Keratinocyte (primary cell): Measurements from ENCODE around the gene CD109. TPM values are rescaled to one million over a fixed set of nuclear protein-coding genes. Genes with fewer than 3 reads are reported as not detected.

Experiments
- DNase-seq: peaks from one replicate; pipeline ENCODE4 v3.0.0-alpha.2; 2011; ENCODE audit warnings: low read depth, missing footprints, low spot score
- FAIRE-seq: peaks from 2 replicates; lab custom pipeline; 2011; peaks lifted over from hg19 to GRCh38; lab: Jason Lieb, UNC
- H2AFZ ChIP-seq: 2 replicates; pipeline ENCODE4 v1.6.0; 2012; ENCODE audit warnings: low read length, control low read depth, inconsistent platforms; ENCODE audit not compliant: control insufficient read depth
- H3K27ac ChIP-seq: 2 replicates; pipeline ENCODE4 v1.5.1; 2011; ENCODE audit warnings: low read length; ENCODE audit not compliant: control insufficient read depth, insufficient read depth
- H3K27me3 ChIP-seq: 3 replicates; pipeline ENCODE4 v1.6.0; 2011; ENCODE audit warnings: low read length; ENCODE audit not compliant: control insufficient read depth, insufficient read depth; ENCODE audit errors: extremely low read depth
- H3K36me3 ChIP-seq, 2 experiments: 2 replicates in 1 of 2; 3 replicates in 1 of 2; pipeline ENCODE4 v1.5.1; 2011; ENCODE audit warnings: low read length in 2 of 2, mild to moderate bottlenecking in 1 of 2; ENCODE audit not compliant: control insufficient read depth in 2 of 2, insufficient read depth in 2 of 2; ENCODE audit errors: extremely low read depth in 1 of 2
- H3K4me1 ChIP-seq: 3 replicates; pipeline ENCODE4 v1.5.1; 2011; ENCODE audit warnings: low read length; ENCODE audit not compliant: control insufficient read depth, insufficient read depth; ENCODE audit errors: extremely low read depth
- H3K4me2 ChIP-seq: 3 replicates; pipeline ENCODE4 v1.6.0; 2011; ENCODE audit warnings: low read depth, low read length; ENCODE audit not compliant: control insufficient read depth, insufficient read depth; ENCODE audit errors: extremely low read depth
- H3K4me3 ChIP-seq, 3 experiments: fragments of 200-600 bp in 1 of 3; sonication (generic) in 1 of 3; 2 replicates in 2 of 3; 3 replicates in 1 of 3; pipeline ENCODE4 v1.5.1; 2011 to 2016; ENCODE audit warnings: low read length in 3 of 3, mild to moderate bottlenecking in 3 of 3, control low read depth in 2 of 3, inconsistent platforms in 1 of 3, low read depth in 1 of 3, mixed read lengths in 1 of 3, mixed run types in 1 of 3, moderate library complexity in 1 of 3; ENCODE audit not compliant: control insufficient read depth in 2 of 3, insufficient read depth in 2 of 3; ENCODE audit errors: extremely low read depth in 1 of 3
- H3K79me2 ChIP-seq: 2 replicates; pipeline ENCODE4 v1.6.0; 2012; ENCODE audit warnings: low read length; ENCODE audit not compliant: control insufficient read depth, insufficient read depth
- H3K9ac ChIP-seq: 3 replicates; pipeline ENCODE4 v1.6.0; 2011; ENCODE audit warnings: low read length; ENCODE audit not compliant: control insufficient read depth, insufficient read depth; ENCODE audit errors: extremely low read depth
- H3K9me1 ChIP-seq: 3 replicates; pipeline ENCODE4 v1.6.0; 2011; ENCODE audit warnings: low read length; ENCODE audit not compliant: control insufficient read depth, insufficient read depth; ENCODE audit errors: extremely low read depth
- H3K9me3 ChIP-seq: 2 replicates; pipeline ENCODE4 v1.5.1; 2012; ENCODE audit warnings: low read depth, low read length; ENCODE audit not compliant: control insufficient read depth
- H4K20me1 ChIP-seq: 3 replicates; pipeline ENCODE4 v1.6.0; 2011; ENCODE audit warnings: low read length; ENCODE audit not compliant: control insufficient read depth, insufficient read depth; ENCODE audit errors: extremely low read depth
- EZH2 ChIP-seq: IDR thresholded peaks from one replicate; pipeline ENCODE4 v1.6.1; 2012; ENCODE audit warnings: inconsistent platforms, mild to moderate bottlenecking, low read length, moderate library complexity
- dilution Hi-C: fragments of 300-500 bp; cut with MboI; formaldehyde crosslinking; loops from one replicate; pipeline ENCODE4 v1.7.0; 2020; ENCODE audit warnings: low sequenced_read_pairs; ENCODE audit not compliant: extremely low pct_ligation_motif_present
- polyA plus RNA-seq, 5 experiments: library from polyadenylated mRNA; depleted of rRNA in 3 of 5; stranded (reverse) in 3 of 5; stranded (forward) in 1 of 5; unstranded in 1 of 5; fragments of >200 nt; gene quantifications; 1 replicate in 1 of 5; 2 replicates in 3 of 5; 3 replicates in 1 of 5; pipeline versions ENCODE4 v1.2.1 to v1.2.3, GENCODE V29; 2011 to 2012; ENCODE audit warnings: missing spikeins in 2 of 5, low read depth in 1 of 5, low replicate concordance in 1 of 5
- TF ChIP-seq, protein P1 (sequence below), 3 experiments: IDR thresholded peaks in 1 of 3; conservative IDR thresholded peaks in 1 of 3; optimal IDR thresholded peaks in 1 of 3; 2 replicates in 2 of 3; 3 replicates in 1 of 3; pipeline versions ENCODE3 to v1.5.1; 2011; ENCODE audit warnings: low read length in 3 of 3, mild to moderate bottlenecking in 3 of 3, moderate library complexity in 2 of 3, control low read depth in 1 of 3, inconsistent platforms in 1 of 3; ENCODE audit not compliant: insufficient read depth in 2 of 3; ENCODE audit errors: extremely low read depth in 1 of 3

Gene CD109
- polyA plus RNA-seq, 1 donor (not counting 4 experiments of a cell fraction or from before 2014, with no cell fraction given) = 58.2 TPM

DNA sequence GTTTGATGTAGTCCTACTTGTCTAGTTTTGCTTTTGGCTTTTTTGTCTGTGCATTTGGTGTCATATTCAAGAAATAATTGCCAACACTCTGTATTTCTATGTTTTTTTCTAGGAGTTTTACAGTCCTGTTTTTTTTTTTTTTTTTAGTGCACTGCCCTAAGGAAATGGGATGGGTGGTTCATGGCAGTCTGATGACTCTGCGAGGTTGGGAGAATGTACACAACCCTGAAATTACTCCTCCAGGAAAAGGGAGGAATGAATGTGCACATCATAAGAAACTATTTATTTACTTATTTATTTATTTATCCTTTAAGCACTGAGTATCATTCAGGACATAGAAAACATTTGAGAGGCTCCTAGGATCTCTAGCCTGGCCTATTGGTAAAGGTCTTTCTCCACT, 27.0 kb upstream of the CD109 start:
- H3K9me3 ChIP-seq = no peaks in the 10 kb centered on the region
- no peaks in the 10 kb centered on the region for H3K36me3 ChIP-seq
- no peak for DNase-seq
- H3K27ac ChIP-seq = no peak overlapping the region
- H3K27me3 ChIP-seq = no peaks in the 10 kb centered on the region
- no peak overlapping the region for H2AFZ ChIP-seq
- H4K20me1 ChIP-seq = no peaks in the 10 kb centered on the region
- H3K79me2 ChIP-seq = no peaks in the 10 kb centered on the region
- H3K9ac ChIP-seq = no peak overlapping the region
- no peaks in the 10 kb centered on the region for H3K9me1 ChIP-seq
- H3K4me1 ChIP-seq = peaks cover 4% of the 10 kb centered on the region
- no peak overlapping the region for H3K4me3 ChIP-seq
- dilution Hi-C loops = no loop called here
- TF ChIP-seq, protein P1, sequence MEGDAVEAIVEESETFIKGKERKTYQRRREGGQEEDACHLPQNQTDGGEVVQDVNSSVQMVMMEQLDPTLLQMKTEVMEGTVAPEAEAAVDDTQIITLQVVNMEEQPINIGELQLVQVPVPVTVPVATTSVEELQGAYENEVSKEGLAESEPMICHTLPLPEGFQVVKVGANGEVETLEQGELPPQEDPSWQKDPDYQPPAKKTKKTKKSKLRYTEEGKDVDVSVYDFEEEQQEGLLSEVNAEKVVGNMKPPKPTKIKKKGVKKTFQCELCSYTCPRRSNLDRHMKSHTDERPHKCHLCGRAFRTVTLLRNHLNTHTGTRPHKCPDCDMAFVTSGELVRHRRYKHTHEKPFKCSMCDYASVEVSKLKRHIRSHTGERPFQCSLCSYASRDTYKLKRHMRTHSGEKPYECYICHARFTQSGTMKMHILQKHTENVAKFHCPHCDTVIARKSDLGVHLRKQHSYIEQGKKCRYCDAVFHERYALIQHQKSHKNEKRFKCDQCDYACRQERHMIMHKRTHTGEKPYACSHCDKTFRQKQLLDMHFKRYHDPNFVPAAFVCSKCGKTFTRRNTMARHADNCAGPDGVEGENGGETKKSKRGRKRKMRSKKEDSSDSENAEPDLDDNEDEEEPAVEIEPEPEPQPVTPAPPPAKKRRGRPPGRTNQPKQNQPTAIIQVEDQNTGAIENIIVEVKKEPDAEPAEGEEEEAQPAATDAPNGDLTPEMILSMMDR (optimal IDR thresholded peaks at IDR 0.05 in 1 of 3, IDR thresholded peaks at IDR 0.05 in 1 of 3, conservative IDR thresholded peaks at IDR 0.05 in 1 of 3; ENCODE audit: extremely low read depth in 1 of 3, insufficient read depth in 2 of 3, low read length in 3 of 3) = no peak
- no peak for TF ChIP-seq EZH2
- no peak for FAIRE-seq
- H3K4me2 ChIP-seq = no peak overlapping the region

DNA sequence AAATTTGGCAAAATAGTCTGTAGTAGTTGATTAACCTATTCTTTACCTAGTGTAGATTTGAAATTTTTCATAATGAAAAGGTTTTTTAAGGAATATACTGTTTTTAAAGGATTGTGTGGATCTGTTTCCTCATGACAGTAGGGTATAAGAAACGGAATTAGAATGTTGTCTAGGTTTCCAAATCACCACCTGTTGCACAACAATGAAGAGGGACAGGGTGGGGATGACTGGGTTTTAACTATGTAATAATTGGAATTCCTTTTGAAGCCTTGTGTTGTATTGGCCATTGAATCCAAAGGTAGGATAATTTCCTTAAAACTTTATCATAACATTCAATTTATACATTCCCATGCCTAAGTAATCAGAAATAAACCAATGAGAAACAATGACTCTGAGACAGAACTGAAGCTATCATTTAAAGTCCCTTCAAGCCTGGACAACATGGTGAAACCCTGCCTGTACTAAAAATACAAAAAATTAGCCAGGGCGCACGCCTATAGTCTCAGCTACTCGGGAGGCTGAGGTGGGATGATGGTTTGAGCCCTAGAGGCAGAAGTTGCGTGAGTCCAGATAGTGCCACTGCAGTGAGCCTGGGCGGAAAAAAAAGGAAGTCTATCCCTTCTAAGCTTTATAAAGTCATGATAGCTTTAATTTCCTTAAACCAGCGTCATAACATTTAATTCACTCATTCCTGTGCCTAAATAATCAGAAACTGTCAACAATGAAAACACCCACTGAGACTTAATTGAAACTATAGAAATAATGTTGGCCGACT, 23.9 kb upstream of the CD109 start:
- H3K79me2 ChIP-seq = no peaks in the 10 kb centered on the region
- H4K20me1 ChIP-seq = no peaks in the 10 kb centered on the region
- no peaks in the 10 kb centered on the region for H3K9me3 ChIP-seq
- no peak overlapping the region for H2AFZ ChIP-seq
- no peaks in the 10 kb centered on the region for H3K4me1 ChIP-seq
- H3K27ac ChIP-seq = no peak overlapping the region
- no peaks in the 10 kb centered on the region for H3K9me1 ChIP-seq
- dilution Hi-C loops = no loop called here
- H3K4me2 ChIP-seq = no peak overlapping the region
- no peaks in the 10 kb centered on the region for H3K27me3 ChIP-seq
- no peak overlapping the region for H3K4me3 ChIP-seq
- no peak overlapping the region for H3K9ac ChIP-seq
- no peak for DNase-seq
- TF ChIP-seq EZH2 = no peak
- TF ChIP-seq, protein P1 (optimal IDR thresholded peaks at IDR 0.05 in 1 of 3, IDR thresholded peaks at IDR 0.05 in 1 of 3, conservative IDR thresholded peaks at IDR 0.05 in 1 of 3; ENCODE audit: extremely low read depth in 1 of 3, insufficient read depth in 2 of 3, low read length in 3 of 3) = no peak
- no peak for FAIRE-seq
- H3K36me3 ChIP-seq = no peaks in the 10 kb centered on the region
